Right lobe of liver (tissue), 4 donors: ENCODE results near the gene CLK2.

ENCODE experiments used
- CTCF ChIP-seq, 4 donors: fragments of 200-600 bp in 3 of 4; fragments of 450-650 bp in 1 of 4; IDR thresholded peaks; one replicate each; pipeline versions ENCODE4 v1.5.1 to v1.8.0; 2016 to 2022; ENCODE audit warnings: antibody characterized with exemption in 4 of 4, mild to moderate bottlenecking in 2 of 4
- POLR2A ChIP-seq: fragments of 450-650 bp; IDR thresholded peaks from one replicate; pipeline ENCODE4 v1.6.1; 2017; ENCODE audit warnings: antibody characterized with exemption, mild to moderate bottlenecking
- donor health status: DM: no; HTN: no; CAD: no.
- donor health status: DM: no; HTN: no; CAD: no.
- donor health status: DM: no; HTN: yes; CAD: no.

- TF ChIP-seq POLR2A (no peak), CTCF (IDR thresholded peaks at IDR 0.05) (no peak)
Measured at GRCh38 chr1:155282488-155283091, 9.3 kb upstream of the CLK2 start.
